Neuronal stem cell (in vitro differentiated cells): Measurements from ENCODE around the gene OR10P1. TPM values are rescaled to one million over a fixed set of nuclear protein-coding genes. Genes with fewer than 3 reads are reported as not detected.

ENCODE experiments used
- small RNA-seq: library from polyadenylated mRNA; stranded (forward); fragments of <200 nt; extraction: miRNeasy Mini kit (QIAGEN cat#:217004); gene quantifications from one replicate; pipeline ENCODE3, GENCODE V24; 2013; ENCODE audit not compliant: insufficient read depth

Gene OR10P1

Small RNA genes within 50 kb of the gene (small RNA-seq; reads per million reads assigned to genes)
- gene AC009779.5, result not detected
